Common myeloid progenitor, CD34-positive (primary cell): ENCODE measurements around the gene TSSC4.

Experiments
- CTCF ChIA-PET: fragments of 350-600 bp; sonication (Branson Sonifier 250); formaldehyde crosslinking; loops from one replicate; lab custom pipeline; 2021; ENCODE audit warnings: antibody characterized with exemption; lab: Charles Lee
- POLR2A ChIA-PET: fragments of 350-600 bp; sonication (Branson Sonifier 250); formaldehyde crosslinking; loops from one replicate; lab custom pipeline; 2021; ENCODE audit warnings: antibody characterized with exemption; lab: Charles Lee
- DNase-seq, 3 donors: peaks; one replicate each; pipeline versions ENCODE4 v3.0.0 to v3.0.0-alpha.2; 2013
- H3K27ac ChIP-seq, 2 experiments: 1 replicate in 1 of 2; 2 replicates in 1 of 2; pipeline ENCODE4 v1.7.0; 2013; ENCODE audit warnings: inconsistent platforms in 2 of 2, low read length in 2 of 2, mild to moderate bottlenecking in 2 of 2, low read depth in 1 of 2, moderate library complexity in 1 of 2; ENCODE audit not compliant: severe bottlenecking in 2 of 2, insufficient read depth in 1 of 2, poor library complexity in 1 of 2
- H3K27me3 ChIP-seq, 5 experiments: replicated peaks in 2 of 5; 1 replicate in 3 of 5; 2 replicates in 2 of 5; pipeline versions ENCODE4 v1.6.1 to v1.7.0; 2013; ENCODE audit warnings: low read length in 4 of 5, mild to moderate bottlenecking in 2 of 5, moderate library complexity in 2 of 5, inconsistent platforms in 1 of 5; ENCODE audit not compliant: insufficient read depth in 5 of 5, control insufficient read depth in 4 of 5
- H3K36me3 ChIP-seq, 4 experiments: 1 replicate in 2 of 4; 2 replicates in 2 of 4; pipeline versions ENCODE4 v1.6.1 to v1.7.0; 2013; ENCODE audit warnings: low read length in 3 of 4, control low read depth in 1 of 4, mild to moderate bottlenecking in 1 of 4; ENCODE audit not compliant: control insufficient read depth in 4 of 4, insufficient read depth in 4 of 4
- H3K4me1 ChIP-seq, 4 experiments: 1 replicate in 3 of 4; 2 replicates in 1 of 4; pipeline versions ENCODE4 v1.6.1 to v1.7.1; 2013; ENCODE audit warnings: low read length in 3 of 4, mild to moderate bottlenecking in 3 of 4, control low read depth in 1 of 4, inconsistent platforms in 1 of 4, moderate library complexity in 1 of 4; ENCODE audit not compliant: control insufficient read depth in 4 of 4, insufficient read depth in 4 of 4; ENCODE audit errors: control extremely low read depth in 1 of 4
- H3K4me3 ChIP-seq, 7 experiments: 1 replicate in 4 of 7; 2 replicates in 3 of 7; pipeline versions ENCODE4 v1.5.1 to v1.7.0; 2013; ENCODE audit warnings: mild to moderate bottlenecking in 7 of 7, low read length in 6 of 7, moderate library complexity in 6 of 7, inconsistent platforms in 2 of 7, low read depth in 2 of 7, control low read depth in 1 of 7; ENCODE audit not compliant: insufficient read depth in 4 of 7, control insufficient read depth in 1 of 7; ENCODE audit errors: extremely low read depth in 1 of 7
- H3K9me3 ChIP-seq, 5 experiments: 1 replicate in 4 of 5; 2 replicates in 1 of 5; pipeline versions ENCODE4 v1.6.1 to v1.7.1; 2013; ENCODE audit warnings: low read length in 4 of 5, mild to moderate bottlenecking in 2 of 5, inconsistent platforms in 1 of 5, low read depth in 1 of 5, moderate library complexity in 1 of 5; ENCODE audit not compliant: control insufficient read depth in 4 of 5, insufficient read depth in 2 of 5; ENCODE audit errors: control extremely low read depth in 1 of 5
- WGBS: methylation state at CpG from one replicate; pipeline ENCODE4 v1.1.5; 2013; ENCODE audit not compliant: insufficient coverage; 5-methylcytosine and 5-hydroxymethylcytosine counted together

TSSC4 gene

DNA sequence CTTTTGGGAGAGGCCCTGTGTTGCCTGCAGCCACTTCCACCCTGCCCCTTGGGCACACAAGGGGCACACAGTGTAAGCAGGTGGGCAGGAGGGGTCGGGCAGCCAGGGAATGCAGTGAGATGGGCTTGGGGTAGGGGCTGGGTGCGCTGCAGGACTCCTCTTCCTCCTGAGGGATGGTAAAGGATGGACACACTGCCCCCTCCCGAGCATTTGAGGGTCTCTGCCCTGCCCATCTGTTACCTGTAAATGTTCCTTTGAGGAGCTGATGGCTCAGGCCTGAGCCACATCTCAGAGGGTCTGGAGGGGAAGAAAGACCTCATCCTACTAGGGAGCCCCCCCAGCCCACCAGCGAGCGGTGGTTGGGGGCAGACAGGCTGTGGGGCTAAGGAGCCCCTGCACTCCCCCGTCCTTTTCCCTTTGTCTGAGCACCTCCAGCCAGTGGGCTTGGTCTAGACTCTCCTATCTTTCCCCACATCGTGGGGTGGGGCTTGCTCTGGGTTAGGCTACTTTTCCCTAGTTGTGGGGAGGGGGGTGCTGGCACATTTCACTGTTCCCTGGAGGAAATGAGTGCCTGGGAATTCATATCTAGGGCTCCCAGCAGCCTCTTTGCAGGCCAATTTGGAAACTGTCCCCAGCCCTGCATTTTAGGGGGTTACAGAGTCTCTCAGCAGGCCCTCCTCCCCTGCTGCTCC lies 1.7 kb upstream of the TSSC4 start:
- no peak for DNase-seq
- Histone ChIP-seq H3K9me3 (no peaks in the 10 kb centered on the region), H3K4me3 (peak overlapping the region in 4 of 7 experiments; percentile 79 to 84 (median 82)), H3K36me3 (peaks cover 2 to 53% (median 38%) of the 10 kb centered on the region in 4 experiments), H3K4me1 (peaks cover 0 to 26% (median 25%) of the 10 kb centered on the region in 4 experiments), H3K27ac (peak overlapping the region; percentile 93 to 97), H3K27me3 (no peaks in the 10 kb centered on the region)
- 88% methylated on average over 5 of the region's 7 CpGs for WGBS
- ChIA-PET POLR2A (interaction anchor here (0.6 to 3.1 kb wide), 2 partner anchors 11 to 469 kb away, joined by 3 to 10 read pairs; no protein-coding TSS in a partner anchor), CTCF (interaction anchor here (8.9 to 9.9 kb wide), 2 partner anchors 22 to 95 kb away, joined by 73 to 90 read pairs; partner anchors contain the start of genes C11orf21 and TSPAN32)

DNA sequence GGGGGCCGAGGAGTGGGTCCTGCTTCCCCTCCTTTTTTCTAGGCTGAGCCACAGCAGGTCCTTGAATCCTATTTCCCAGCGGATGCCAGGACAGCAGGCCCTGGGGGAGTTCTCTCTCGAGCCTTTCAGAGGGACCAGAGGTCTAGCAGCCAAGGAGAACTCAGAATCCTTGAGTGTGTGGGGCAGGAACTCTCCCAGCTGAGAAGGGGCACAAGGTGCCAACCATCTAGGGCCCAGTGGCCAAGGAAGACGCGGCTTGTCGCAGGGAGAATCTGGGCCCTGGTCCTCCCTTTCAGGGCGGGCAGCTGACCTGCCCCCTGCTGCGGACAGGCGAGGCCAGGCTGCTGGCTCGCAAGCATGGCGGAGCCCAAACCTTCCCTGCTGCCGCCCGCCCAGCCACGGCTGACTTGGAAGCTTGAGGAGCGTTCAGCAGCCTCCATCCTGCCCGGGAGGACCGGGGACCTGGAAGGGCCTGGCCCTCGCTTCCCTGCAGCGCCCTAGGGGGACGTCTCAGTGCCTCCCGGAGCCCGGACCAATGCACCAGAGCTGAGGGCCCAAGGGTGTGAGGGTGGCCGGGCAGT lies 972 bp upstream of the TSSC4 start:
- Histone ChIP-seq H3K9me3 (no peaks in the 10 kb centered on the region), H3K27ac (peak overlapping the region; percentile 93 to 97), H3K27me3 (no peaks in the 10 kb centered on the region), H3K4me1 (peaks cover 0 to 26% (median 25%) of the 10 kb centered on the region in 4 experiments), H3K4me3 (peak overlapping the region; percentile 67 to 84 (median 79)), H3K36me3 (peaks cover 2 to 48% (median 38%) of the 10 kb centered on the region in 4 experiments)
- 27% methylated on average over 17 of the region's 23 CpGs for WGBS
- no peak for DNase-seq
- CTCF ChIA-PET, result interaction anchor here (0.8 to 9.9 kb wide), 9 partner anchors 8 to 133 kb away, joined by 3 to 90 read pairs (median 4); partner anchors contain the start of genes C11orf21, CD81 and TSPAN32
- POLR2A ChIA-PET, result interaction anchor here (0.6 to 3.1 kb wide), 6 partner anchors 12 to 1816 kb away, joined by 3 to 11 read pairs (median 5); partner anchors contain the start of gene CD81

DNA sequence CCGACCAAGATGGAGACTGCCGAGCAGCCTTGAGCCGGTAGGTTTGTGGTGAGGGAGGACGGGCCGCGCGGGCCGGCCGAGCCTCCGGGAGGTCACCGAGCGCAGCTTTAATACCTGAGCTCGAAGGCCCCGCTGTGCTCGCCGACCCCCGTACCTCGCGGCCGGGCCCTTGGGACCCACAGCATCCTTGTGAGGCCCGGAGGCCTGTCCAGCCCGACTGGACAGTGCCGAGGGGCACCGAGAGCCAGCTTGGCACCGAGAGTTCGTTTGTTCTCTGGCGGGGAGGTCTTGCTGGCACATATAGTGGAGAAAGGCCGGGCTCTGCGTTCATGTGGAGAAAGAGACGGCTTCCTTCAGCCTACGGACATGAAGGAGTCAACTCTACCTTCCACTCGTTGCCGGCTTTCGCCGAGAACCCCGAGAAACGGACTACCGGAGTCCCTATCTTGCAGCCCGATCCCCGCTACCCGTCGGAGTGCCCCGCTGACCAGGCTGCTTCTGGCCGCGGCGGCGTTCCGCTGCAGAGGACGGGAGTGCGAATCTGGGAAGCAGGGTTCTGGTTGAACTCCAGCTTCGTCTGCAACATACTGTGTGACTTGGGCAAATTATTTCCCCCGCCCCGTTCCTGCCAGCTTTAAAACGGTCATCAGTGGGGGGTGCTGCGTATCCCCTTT lies 349 bp downstream of the TSSC4 start:
- no peak for DNase-seq
- H3K27ac ChIP-seq, result peak overlapping the region; percentile 96 to 97
- 0% methylated on average over 50 of the region's 55 CpGs for WGBS
- H3K36me3 ChIP-seq, result peaks cover 2 to 40% (median 29%) of the 10 kb centered on the region in 4 experiments
- ChIA-PET POLR2A (interaction anchor here (0.9 to 3.1 kb wide), 6 partner anchors 13 to 215 kb away, joined by 3 to 11 read pairs (median 7); partner anchors contain the start of genes C11orf21, CD81 and TSPAN32), CTCF (interaction anchor here (0.6 to 9.9 kb wide), 11 partner anchors 8 to 202 kb away, joined by 3 to 90 read pairs (median 6); partner anchors contain the start of genes C11orf21, CD81 and TSPAN32)
- H3K4me3 ChIP-seq, result peak overlapping the region; percentile 90 to 100 (median 99)
- no peaks in the 10 kb centered on the region for H3K27me3 ChIP-seq
- peaks cover 0 to 26% (median 25%) of the 10 kb centered on the region in 4 experiments for H3K4me1 ChIP-seq
- H3K9me3 ChIP-seq, result no peaks in the 10 kb centered on the region

DNA sequence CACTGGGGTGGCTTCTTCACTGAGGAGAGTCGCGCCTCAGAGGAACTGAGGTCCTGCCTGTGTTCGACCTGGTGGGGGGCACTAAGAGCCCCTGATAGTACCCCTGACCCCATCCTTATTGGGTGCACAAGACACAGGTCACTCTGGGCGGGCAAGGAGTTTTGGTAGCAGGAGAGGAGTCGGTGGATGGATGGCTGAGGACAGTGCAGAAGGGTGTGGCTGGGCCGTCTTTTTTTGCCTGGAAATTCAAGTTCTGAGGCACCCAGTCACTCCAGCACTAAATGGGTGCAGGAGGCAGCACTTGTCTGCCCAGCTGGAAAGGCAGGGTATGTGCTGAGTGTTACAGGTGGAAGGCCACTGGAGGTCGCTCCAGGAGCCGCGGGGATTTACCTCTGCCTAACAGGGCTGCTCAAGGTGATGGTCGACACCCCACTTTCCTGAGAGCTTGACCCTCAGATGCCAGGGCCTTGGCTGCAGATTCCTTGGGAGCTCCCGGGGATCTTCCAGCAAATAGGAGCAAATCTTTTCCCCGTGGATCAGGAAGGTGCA lies 960 bp downstream of the TSSC4 start:
- Histone ChIP-seq H3K4me1 (peaks cover 0 to 26% (median 25%) of the 10 kb centered on the region in 4 experiments), H3K27ac (peak overlapping the region; percentile 96 to 97), H3K27me3 (no peaks in the 10 kb centered on the region), H3K9me3 (no peaks in the 10 kb centered on the region), H3K4me3 (peak overlapping the region; percentile 90 to 100 (median 99)), H3K36me3 (peaks cover 2 to 34% (median 23%) of the 10 kb centered on the region in 4 experiments)
- DNase-seq, result no peak
- 58% methylated on average over 12 of the region's 12 CpGs for WGBS
- POLR2A ChIA-PET, result interaction anchor here (1.2 to 1.5 kb wide), 2 partner anchors 99 to 215 kb away, joined by 3 to 7 read pairs; partner anchors contain the start of genes C11orf21 and TSPAN32
- CTCF ChIA-PET, result interaction anchor here (0.9 to 9.9 kb wide), 8 partner anchors 8 to 202 kb away, joined by 3 to 90 read pairs (median 6); partner anchors contain the start of genes C11orf21 and TSPAN32

DNA sequence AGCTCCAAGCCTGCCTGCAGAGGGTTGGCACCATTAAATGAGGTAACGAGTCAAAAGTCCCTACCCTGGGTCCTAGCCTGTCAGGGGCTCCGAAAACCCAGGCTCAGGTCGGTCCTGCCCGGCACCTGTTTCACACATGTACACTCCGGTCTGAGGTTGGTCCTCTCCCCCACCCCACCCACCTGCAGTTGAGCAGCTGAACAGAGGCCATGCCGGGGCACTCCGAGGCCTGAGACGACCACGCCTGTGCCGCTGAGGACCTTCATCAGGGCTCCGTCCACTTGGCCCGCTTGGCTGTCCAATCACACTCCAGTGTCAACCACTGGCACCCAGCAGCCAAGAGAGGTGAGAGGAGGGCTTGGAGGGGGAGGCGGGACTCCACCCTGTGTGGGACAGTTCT lies 1.6 kb downstream of the TSSC4 start:
- Histone ChIP-seq H3K36me3 (peaks cover 2 to 28% (median 18%) of the 10 kb centered on the region in 4 experiments), H3K4me3 (peak overlapping the region in 3 of 7 experiments; percentile 99 to 100 (median 99)), H3K27me3 (no peaks in the 10 kb centered on the region), H3K4me1 (peaks cover 0 to 26% (median 25%) of the 10 kb centered on the region in 4 experiments), H3K27ac (peak overlapping the region in 1 of 2 experiments; percentile 97), H3K9me3 (no peaks in the 10 kb centered on the region)
- DNase-seq, result no peak
- ChIA-PET CTCF (interaction anchor here (2.4 to 9.9 kb wide), 4 partner anchors 11 to 103 kb away, joined by 6 to 90 read pairs (median 40); partner anchors contain the start of genes C11orf21 and TSPAN32), POLR2A (no interaction called here)
- 96% methylated on average over 12 of the region's 13 CpGs for WGBS
